NCI-H1436 (cell line): Measurements from ENCODE around the gene CCDC30.

Experiments used
- DNase-seq: peaks from one replicate; lab custom pipeline; 2025; lab: John Stamatoyannopoulos, UW

CCDC30 gene

DNA sequence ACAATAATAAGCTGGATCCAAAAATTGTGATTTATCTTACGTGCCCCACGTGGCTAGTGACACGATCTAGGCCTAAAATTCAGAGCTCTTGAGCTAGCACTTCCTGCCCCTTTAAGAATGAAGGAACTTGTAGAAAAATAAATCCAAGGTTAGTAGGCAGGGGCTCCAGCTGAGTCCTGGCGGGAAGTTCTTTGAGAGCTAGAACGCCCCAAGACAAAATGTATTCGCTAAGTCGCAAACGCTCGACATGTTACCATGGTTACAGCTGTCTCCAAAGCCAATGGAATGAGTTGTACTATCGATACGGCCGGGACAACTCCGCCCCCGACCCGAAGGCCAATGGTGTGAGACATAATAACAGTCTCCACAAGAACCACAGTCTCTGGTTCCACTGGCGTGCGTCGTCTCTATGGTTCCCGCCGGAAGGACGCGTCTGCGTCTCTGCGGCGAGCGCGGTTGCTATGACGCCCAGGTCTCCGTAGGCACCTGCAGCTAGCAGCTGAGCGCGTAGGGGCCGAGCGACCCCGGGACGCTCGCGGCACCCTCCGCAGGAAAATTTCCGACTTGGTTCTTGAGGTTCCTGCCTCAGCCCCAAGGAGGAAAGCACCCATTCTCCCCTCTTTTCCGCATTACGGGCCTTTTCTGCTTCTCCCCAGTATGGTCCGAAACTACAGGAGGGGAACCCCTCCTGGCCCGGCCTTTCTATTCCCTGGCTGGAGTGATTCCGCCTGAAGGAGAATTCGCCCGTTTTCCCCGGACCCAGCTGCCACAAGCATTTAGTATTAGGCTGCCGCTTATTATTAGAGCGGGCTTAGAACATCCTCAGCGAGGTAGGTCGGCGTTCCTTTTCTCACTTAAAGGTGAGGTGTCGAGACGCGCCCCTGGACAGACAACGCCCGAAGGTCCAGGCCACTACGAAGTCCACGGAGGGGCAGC lies at the start of gene CCDC30:
CCDC30 (plus strand) TSS at position 459 of the 936 bp plus-strand sequence. CDS start 17,266 bp downstream, outside the sequence.
- peak; percentile 98 for DNase-seq

DNA sequence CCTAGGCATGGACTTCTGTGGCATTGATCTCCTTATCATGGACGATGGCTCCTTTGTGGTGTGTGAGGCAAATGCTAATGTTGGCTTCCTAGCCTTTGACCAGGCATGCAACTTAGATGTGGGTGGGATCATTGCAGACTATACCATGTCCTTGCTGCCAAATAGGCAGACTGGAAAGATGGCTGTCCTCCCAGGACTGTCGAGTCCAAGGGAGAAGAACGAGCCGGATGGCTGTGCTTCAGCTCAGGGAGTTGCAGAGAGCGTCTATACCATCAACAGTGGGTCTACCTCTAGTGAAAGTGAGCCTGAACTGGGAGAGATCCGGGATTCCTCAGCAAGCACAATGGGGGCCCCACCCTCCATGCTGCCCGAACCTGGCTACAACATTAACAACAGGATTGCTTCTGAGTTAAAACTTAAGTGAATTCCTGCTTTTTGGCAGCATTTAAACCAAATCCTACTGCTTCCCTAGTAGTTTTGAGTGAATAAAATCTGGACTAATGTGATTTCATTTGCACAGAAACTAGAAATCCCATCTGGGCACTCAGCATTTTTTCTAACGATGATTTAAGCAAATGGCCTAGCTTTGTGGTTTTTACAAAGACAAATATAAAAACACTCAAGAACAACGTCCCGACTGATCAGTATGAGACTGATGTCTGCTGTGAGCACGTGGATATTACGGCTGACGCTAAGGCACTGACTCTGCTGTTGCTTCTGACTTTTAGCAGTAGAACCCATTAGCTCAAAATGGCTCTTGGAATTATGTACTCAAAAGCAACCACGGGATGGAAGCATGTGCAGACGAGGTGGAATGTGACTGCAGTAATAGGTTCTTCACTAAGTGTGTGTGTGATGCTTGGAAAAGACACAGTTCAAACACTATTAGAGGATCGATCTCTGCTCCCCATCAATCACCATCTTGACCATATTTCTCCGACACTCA lies 48.3 kb upstream of the CCDC30 start:
- DNase-seq: no peak

DNA sequence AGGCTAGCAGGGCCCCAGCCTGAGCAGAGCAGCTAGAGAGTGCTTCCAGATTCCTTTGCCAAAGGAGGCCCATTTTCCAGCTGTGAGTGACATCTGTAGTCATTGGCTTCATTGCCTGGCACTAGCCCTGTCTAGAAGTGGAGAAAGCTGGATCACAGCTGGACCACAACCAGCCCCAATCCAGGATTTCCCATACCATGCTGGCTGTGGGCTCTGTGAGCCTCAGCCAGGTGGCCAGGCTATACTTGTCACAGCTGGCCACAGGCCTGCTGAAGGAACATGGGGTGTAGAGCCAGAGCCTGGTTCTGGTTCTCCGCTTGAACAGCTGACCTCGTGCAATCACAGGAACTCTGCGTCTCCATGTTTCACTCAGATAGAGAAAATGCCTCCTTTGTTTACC lies 45.9 kb upstream of the CCDC30 start:
- DNase-seq: no peak

DNA sequence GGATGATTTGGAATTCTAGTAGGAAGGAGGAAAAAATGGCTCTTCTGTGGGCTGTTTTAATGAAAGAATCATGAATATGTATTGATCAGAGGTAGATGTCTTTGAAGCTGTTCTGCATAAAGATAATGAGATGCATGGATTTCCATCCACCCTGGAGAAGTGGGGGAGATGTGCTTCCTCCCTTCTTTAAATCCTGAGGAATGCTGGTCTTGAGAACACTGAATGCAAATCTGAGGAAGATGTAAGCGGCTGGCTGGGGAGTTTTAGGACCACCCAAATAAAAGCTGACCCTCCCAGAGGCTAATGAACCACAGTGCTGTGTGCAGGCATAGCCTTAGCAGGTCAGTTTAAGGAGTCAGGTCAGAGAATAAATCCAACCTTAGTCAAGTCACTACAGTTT lies 44.6 kb upstream of the CCDC30 start:
- DNase-seq: no peak

DNA sequence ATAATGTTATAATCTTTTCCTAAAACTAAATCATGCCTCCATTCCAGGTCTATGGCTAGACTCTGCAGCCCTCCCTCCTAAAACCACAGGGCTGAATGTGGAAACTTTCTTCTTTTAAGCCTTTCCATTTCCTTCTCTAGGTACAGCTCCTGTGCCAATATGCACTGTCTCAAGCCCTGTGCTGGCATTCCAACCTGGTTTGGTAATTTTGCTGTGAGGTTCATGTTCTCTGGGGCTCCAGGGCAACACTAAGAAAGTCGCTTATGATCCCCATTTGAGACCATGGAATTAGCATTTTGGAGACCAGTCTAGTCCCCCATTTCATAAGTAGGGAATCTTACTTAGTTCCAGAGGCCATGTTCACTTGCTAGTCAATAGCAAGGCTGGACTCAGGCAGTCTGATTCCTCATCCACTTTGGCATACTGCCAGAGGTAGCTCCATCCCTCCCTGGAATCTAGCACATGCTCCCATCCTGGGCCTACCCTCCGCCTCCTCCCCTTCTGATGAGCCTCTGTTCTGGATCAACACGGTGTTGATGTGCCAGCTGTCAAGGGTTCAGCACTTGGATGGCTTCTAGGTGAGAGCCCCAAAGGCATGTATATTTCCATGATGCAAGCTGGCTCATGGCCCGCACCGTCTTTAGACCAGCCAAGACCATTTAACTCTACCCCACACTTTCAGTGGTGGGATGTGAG lies 43.8 kb upstream of the CCDC30 start:
- no peak for DNase-seq

DNA sequence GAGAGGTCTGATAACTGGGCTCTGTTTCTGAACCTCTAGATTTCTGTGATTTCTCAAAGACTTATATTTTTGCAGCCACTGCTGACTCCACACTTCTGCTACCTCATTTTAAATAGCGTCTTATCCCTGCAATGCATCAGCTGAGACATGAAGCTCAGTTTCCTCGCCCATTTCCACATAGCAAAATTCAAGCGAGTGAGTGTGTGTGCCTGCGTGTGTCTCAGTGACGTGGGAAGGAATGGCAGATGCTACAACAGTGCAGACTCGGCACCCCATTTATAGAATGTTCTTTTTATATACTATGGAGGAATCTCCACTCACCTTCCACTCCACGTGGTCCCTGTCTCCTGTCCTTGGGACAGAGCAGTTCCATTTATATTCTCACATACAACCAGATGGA lies 43.0 kb upstream of the CCDC30 start:
- DNase-seq: no peak

DNA sequence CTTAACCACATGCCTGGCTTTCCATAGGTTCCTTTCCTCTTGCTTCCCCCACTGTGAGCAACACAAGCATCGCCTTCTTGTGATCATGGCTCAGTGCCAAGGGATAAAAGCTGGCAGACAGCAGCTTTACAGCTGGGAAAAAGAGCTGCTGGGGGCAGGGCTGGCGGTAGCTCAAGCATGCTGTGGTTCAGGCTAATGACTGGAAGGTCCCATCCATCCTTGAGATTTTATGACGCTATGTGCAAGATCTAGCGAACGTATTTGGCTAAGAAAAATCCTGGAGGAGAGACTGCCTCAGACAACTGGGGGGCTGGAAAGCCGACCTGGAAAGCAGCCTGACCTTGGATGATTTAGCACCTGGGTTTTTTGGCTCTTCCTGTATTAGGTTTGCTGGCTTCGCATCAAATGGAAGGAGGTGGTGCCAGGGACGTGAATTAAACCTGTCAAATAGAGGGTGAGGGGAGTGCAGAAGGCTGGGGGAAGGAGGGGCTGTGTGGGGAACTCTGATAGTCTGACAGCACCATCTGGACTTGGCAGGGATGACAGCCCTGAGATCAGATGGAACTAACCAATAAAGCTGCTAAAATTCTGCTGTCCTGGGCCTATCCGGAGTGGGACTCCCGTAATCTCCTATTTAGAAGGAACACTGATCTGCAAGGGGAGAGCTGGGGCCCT lies 42.0 kb upstream of the CCDC30 start:
- peak; percentile 77 for DNase-seq

DNA sequence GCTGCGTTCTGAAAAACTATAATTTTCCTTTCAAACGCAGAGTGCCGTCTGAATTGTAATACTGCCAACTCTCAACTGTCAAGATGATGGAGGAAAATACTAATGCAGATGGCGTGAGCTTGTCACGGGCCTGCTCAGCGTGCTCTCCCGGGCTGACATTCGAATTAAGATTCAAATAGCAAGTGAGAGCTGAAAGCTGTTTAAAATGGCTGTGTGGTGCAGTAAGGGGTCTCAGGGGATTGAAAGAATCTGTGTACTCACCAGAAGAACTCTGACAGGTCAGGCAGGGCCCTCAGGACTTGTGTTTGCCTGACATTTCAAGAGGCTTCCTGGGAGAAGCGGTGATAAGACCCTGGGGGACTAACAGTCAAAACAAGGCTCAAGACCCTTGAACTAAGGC lies 40.3 kb upstream of the CCDC30 start:
- peak; percentile 72 for DNase-seq

DNA sequence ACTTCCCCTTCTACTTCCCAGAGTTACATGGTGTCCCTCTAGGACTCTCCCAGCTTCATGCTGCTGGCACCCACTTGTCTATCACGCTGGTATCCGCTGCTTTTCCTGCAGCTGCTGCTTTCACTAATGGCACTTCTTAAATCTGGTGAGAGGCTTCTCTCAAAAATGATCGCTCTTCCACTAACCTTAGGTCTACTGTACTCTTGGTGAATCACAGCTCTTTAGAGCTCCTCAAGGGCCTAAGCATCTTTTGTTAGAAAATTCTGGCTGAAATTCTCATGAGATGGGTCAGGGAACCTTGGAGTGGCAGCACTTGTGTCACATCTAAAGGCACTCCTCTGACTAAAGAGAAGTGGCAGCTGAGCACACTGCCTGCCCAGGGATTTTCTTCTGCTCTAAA lies 39.4 kb upstream of the CCDC30 start:
- peak; percentile 60 for DNase-seq

- no peak for DNase-seq
These were observed 38.9 kb upstream of the CCDC30 start for GRCh38 chr1:42424201-42424600.

GRCh38 chr1:42427240-42427639 lies 35.8 kb upstream of the CCDC30 start:
- no peak for DNase-seq

- DNase-seq: no peak
These were observed 33.5 kb upstream of the CCDC30 start for GRCh38 chr1:42429603-42430002.

DNA sequence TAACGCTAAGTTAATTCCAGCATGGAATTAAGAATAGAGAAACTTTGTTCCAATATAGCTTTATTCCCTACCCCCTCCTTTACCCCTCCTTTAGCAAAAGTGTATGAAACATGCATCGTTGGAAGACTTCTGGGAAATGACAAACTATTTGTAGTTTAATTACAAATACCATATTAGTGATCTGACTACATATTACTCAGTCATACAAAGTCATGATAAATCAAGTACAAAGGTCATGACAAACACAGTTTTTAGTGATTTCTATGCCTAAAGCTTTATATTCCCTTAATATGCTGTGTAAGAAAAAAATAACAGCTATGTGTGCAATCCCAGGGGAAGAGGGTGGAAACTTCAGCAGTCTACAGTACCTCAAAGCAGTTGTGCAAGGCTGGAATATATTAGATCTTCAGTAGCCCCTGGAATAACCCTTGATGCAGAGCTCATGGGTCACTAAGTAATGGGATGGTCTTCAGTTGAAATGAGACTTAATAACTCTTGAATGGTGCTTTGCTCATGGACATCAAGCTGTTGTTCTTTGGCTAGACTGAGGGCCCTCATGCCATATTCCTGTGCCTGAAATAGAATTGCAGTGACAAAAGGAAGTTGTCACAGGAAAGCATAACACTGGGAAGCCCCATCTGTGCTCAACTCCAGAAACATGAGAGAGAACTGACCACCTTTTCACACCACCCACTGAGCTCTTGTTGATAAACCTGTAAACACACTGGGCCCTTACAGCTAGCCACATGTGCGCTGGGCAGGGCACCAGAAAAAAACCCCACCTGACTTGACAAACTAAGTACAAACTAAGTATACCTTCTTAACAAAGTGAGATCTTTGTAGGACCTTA lies 32.6 kb upstream of the CCDC30 start:
- no peak for DNase-seq

DNA sequence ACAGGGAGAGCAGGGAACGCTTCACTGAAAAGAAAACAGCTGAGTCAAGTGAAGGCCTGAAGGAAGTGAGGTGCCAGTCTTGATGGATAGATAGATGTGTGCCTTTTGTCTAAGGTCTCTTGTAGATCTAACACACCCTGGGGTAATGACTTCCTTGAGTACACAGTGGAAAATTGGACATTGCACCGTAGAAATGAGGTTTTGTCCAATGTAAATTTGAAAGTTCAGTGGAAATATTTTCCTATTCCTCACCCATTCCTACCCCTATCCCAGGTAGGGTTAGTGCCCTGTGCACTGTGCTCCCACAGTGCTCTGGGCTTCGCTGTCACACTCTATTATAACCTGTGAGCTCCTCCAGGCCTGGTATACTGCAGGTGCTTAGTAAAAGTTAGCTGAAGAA lies 31.6 kb upstream of the CCDC30 start:
- no peak for DNase-seq

DNA sequence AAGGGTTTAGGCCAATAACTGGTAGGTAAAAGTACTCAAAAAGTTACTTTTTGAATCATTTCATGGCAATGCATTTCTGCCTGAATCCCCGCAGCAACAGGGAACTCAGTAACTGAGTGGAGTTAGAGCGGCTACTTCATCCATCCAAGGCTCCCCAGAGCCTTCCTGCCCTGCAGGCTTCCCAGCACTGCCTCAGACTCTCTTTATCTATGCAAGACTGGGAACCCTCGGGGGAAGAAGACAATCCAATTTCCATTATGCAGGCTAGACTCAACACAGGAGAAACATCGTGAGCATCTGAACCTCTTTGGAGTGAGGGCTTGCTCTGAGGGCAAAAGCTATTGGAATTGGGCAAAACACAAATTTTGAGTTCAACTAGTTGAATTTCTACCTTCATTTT lies 30.4 kb upstream of the CCDC30 start:
- no peak for DNase-seq

DNA sequence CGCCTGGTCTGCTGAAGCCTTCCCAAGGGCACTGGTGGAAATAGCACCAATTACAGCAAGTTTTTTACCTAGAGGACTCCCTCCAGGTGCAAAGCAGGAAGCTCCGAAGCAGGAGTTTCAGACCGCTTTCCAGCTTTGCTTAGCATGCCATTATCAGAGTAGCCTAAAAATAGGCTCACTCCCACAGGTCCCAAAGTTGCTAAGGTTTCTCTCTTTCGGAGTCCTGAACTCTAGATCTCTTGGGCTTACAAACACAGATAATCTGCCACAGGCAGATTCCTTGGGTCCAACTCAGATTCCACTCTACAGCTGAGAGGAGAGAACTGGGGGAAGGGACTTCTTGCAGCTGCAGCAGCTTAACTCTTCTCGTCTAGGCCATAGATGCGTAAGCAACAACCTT lies 29.7 kb upstream of the CCDC30 start:
- peak; percentile 19 for DNase-seq

DNA sequence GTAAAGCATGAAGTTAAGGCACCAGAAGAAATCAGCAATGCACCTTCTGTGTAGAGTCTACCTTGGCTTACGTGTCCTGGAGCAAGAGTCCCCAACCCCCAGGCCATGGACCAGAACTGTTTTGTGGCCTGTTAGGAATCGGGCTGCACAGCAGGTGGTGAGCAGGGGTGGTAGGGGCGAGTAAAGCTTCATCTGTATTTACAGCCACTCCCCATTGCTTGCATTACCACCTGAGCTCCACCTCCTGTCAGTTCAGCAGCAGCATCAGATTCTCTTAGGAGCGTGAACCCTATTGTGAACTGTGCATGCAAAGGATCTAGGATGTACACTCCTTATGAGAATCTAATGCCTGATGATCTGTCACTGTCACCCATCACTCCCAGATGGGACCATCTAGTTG lies 28.7 kb upstream of the CCDC30 start:
- no peak for DNase-seq

- no peak for DNase-seq
These were observed 23.1 kb upstream of the CCDC30 start for GRCh38 chr1:42439940-42440339.

- DNase-seq: no peak
These were observed 20.4 kb upstream of the CCDC30 start for GRCh38 chr1:42442662-42443061.

DNA sequence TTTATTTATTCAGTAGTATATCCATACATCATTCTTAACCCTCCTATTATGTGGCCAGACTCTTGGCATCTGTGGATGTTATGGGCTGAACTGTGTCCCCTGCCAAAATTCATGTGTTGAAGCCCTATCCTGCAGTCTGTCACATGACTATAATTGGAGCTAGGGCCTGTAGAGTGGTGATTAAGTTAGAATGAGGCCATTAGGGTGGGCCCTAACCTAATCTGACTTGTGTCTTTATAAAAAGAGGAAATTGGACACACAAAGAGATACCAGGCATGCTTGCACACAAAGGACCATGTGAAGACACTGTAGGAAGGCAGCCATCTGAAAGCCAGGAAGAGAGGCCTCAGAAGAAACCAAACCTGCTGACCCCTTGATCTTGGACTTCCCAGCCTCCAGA lies 13.8 kb upstream of the CCDC30 start:
- DNase-seq: no peak

GRCh38 chr1:42450061-42450460 lies 13.0 kb upstream of the CCDC30 start:
- no peak for DNase-seq
